Measurements from ENCODE around the gene MTMR12.

GRCh38 chr5:32319926-32320543 is 7.3 kb upstream of the MTMR12 start:
- no peak for TF ChIP-seq CTCF (conservative IDR thresholded peaks at IDR 0.05; ENCODE audit: low read depth, low read length)
- TF ChIP-seq EZH2 (IDR thresholded peaks at IDR 0.05; ENCODE audit: low read length, unreplicated experiment), result no peak
- no peak for TF ChIP-seq EZH2phosphoT487 (IDR thresholded peaks at IDR 0.05; ENCODE audit: borderline replicate concordance, low read length)

Measured in PC-3 (cell line).